ENCODE measurements around the gene SLC6A7.

Gene SLC6A7

DNA sequence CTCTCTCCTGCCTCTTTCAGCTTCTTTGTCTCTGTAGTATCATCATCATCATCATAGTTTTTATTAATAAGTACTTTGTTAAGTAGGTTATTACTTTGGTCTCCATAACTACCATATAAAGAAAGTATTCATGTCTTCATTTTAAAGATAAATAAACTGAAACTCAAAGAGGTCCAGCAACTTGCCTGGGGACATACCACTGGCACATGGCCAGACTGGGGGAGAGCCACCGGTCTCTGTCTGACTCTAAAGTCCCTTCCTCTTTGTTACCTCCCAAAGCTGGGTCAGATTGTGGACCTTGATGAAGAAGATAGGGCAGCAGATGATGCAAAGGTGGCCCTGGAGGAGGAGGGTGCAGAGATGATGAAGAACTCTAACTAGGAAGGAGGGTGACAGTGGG, 14.8 kb upstream of the SLC6A7 start:
- DNase-seq (ENCODE audit: low read depth): no peak

DNA sequence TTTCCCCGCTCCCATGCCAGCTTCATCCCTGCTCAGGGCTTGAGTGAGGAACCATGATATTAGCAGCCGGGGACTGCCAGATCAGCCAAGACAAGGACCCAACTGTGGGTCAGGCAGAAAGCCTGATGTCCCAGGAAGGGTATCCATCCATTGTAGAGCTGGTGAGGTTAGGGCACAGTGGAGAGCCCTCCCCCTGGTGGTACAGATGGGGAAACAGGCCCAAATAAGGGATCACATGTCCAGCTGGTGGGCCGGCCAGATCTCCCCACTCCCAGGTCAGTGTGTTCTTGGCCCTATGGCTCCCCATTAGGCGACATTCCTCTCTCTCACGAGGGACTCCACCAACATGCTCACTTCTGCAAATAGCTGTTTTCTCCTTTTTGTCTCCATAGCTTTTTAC, 14.3 kb upstream of the SLC6A7 start:
- DNase-seq (ENCODE audit: low read depth): no peak

DNA sequence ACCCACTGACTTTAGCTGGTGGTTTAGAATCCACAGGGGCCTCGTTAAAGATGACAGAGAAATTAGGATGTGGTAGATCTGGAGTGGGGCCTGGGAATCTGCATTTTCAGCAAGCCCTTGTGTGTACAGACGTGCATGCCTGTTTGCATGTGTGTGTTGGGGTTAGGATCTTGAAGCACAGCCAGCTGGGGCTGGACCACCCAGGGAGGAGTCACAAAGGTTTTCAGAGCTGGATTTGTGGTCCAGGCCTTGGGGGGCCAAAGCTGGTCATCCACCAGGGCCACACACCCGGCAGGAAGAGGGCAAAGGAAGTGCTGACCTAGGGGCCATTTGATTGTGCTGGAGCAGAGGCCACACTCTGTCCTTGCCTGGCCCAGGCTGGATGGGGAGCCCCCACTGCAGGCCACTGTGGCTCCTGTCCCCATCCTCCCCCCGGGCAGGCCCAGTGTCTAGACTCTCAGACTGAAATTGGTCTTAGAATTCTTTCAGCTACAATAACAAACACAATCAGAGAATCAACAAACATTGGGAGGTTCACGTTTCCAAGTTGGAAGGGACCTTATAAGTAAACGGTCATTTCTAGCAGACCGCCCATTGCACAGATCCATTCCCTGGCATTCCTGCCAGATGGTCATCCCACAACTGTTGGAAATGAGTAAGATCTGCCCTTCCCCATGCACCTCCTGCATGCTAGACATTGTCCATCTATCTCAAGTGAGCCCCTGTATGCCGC, 13.0 kb upstream of the SLC6A7 start:
- no peak for DNase-seq (ENCODE audit: low read depth)

DNA sequence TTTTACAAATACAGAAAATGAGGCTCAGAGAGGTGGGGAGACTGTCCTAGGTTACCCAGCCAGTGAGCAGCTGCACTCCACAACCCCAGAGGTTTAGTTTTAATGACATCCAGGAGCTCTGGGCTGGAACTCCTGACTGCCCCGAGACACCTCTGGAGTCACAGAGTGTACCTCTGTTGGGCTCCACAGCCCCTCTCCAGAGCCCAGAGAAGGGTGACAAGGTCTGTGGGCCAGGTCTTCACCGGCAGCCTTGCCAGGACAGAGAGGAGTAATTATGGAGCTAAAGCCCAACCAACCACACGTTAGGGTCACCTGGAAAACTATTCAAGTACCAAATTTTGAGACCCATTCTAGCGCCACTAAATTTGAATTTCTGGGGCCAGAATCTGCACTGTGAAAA, 12.1 kb upstream of the SLC6A7 start:
- DNase-seq (ENCODE audit: low read depth): no peak

DNA sequence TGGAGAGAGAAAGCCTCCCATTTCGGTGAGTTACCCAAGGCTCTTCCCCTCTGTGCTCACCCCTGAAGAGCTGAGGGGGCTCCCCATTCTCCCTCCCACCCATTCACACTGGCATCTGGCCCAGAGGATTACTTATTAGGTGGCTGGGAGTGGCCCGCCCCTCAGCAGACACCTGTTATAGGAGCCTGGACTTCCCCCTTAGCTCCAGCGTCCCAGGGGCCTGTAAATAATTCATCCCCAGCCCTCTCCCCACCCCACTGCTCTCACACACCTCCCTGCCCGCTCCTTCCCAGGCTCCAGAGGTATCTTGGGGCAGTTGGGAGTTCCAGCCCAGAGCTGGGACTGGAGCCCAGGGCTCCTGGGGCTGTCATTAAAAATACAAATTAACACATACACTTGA, 11.6 kb upstream of the SLC6A7 start:
- no peak for DNase-seq (ENCODE audit: low read depth)

DNA sequence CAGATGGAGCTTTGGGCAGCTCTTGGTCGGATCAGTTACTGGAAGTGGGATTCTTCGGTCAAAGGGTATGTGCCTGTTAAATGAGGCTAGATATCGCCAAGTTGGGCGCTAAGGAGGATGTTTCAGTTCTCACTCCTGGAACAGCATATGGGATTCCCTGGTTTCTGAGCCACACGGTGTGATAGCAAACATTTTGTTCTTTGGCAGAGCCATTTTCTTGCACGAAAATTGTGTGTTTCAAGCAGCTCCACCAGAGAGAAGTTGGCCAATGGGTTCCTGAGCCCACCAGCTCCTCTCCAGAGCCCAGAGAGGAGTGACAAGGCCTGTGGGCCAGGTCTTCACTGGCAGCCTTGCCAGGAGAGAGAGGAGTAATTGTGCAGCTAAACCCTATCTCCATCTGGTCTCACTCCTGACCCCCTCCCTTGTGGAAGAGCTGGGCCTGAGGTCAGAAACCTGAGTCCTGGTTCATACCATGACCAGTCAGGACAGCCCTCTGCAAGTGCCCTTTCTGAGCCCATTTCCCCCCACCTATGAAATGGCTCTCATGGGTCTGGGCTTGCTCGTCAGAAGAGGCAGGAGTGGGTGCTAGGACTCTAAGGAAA, 10.7 kb upstream of the SLC6A7 start:
- no peak for DNase-seq (ENCODE audit: low read depth)

DNA sequence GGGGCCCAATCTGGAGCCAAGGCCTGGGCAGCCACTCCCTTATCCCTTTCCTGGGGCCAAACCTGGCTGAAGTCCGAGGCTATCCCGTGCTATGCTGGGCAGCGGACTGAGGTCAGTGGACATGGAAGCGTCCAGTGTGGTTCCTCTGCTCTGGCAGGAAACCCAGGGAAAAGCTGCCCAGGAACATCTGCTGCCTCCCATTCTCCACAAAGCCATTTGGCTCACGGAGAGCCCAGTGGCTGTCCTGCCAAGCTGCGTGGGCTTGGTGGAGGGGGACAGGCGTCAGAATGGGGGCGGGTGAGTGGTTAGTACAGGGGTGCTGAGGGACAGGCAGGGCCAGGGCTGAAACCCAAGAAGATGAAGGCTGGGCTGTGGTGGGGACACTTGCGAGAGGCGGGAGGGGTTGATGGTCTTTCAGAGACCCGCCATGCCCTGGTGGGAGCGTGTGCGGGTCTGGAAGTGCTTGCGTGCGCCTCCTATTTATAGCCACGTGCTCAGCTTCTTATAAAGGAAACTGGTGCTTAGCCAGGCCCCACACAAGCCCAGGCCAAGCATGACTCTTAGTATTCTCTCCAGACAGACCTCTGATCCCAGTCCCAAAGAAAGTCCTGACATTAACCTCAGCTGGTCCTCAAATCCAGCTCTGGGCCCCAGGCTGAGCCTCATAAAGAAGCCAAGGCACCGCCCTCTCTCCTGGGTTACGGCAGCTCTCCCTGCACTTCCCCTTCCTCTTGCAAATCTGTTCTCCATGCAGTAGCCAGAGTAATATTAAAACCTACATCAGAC, 9.4 kb upstream of the SLC6A7 start:
- no peak for DNase-seq (ENCODE audit: low read depth)

DNA sequence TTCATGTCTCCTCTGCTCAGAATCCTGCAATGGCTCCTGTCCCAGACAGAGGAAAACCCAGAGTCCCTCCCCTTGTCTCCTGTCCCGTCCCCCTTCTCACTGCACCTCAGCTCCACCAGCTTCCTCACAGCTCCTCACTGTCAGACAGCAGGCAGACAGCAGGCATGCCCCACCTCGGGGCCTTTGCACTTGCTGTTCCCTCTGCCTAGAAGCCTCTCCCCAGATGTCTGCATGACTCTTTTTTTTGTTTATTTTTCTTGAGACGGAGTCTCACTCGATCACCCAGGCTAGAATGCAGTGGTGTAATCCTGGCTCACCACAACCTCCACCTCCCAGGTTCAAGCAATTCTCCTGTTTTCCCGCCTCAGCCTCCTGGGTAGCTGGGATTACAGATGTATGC, 8.8 kb upstream of the SLC6A7 start:
- no peak for DNase-seq (ENCODE audit: low read depth)

DNA sequence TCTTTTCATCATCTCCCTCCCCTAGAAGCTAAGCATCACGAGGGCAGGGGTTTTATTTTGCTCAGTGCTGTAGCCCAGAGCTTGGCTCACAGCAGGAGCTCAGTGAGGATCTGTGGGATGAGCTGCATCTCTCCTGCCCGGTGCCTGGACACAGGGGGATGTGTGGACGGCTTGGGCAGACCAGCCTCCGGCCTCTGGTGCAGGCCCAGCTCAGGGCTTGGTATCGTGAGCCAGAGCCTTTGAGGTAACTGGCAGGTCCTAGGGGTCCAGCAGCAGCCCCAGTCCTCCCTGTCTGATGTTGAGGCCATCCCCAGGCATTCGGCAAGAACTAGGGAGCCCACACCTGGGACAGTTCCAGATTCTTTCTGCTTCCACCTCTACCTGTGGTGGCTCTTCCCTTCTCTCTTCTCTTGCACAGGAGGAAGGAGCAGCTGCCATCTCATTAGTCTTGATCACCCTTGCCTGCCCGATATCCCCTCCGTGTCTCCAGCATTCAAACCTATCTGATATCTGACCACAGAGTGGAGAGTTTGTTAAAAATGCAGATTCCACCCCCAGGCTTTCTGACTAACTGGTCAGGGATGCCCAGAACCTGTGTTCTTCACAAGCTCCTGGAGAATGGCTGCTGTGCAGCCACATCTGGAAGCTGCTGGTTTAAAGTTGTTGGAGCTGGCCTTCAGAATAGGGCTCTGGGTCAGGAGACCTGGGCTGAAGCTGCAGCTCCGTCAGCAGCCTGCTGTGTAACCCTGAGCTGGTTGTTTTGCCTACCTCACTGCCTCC, 7.9 kb upstream of the SLC6A7 start:
- DNase-seq (ENCODE audit: low read depth): no peak

DNA sequence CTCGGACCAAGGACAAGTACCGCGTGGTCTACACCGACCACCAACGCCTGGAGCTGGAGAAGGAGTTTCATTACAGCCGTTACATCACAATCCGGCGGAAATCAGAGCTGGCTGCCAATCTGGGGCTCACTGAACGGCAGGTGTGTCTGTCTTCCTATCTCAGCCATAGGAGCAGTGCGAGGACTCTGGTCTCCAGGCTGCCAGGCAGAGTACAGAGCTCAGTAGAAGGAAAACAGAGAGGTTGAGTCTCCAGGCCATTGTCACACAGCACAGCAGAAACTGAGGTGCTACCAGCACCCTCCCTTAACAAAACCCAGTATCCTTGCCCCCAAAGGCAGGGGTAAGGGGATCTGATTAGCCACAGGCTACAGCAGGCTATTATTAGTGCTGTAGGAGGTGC, 7.1 kb upstream of the SLC6A7 start:
- DNase-seq (ENCODE audit: low read depth): no peak

DNA sequence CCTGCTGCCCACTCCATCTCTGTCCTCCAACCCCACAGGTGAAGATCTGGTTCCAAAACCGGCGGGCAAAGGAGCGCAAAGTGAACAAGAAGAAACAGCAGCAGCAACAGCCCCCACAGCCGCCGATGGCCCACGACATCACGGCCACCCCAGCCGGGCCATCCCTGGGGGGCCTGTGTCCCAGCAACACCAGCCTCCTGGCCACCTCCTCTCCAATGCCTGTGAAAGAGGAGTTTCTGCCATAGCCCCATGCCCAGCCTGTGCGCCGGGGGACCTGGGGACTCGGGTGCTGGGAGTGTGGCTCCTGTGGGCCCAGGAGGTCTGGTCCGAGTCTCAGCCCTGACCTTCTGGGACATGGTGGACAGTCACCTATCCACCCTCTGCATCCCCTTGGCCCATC, 6.4 kb upstream of the SLC6A7 start:
- no peak for DNase-seq (ENCODE audit: low read depth)

DNA sequence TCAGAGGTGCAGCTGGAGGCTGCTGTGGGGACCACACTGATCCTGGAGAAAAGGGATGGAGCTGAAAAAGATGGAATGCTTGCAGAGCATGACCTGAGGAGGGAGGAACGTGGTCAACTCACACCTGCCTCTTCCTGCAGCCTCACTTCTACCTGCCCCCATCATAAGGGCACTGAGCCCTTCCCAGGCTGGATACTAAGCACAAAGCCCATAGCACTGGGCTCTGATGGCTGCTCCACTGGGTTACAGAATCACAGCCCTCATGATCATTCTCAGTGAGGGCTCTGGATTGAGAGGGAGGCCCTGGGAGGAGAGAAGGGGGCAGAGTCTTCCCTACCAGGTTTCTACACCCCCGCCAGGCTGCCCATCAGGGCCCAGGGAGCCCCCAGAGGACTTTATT, 5.9 kb upstream of the SLC6A7 start:
- no peak for DNase-seq (ENCODE audit: low read depth)

DNA sequence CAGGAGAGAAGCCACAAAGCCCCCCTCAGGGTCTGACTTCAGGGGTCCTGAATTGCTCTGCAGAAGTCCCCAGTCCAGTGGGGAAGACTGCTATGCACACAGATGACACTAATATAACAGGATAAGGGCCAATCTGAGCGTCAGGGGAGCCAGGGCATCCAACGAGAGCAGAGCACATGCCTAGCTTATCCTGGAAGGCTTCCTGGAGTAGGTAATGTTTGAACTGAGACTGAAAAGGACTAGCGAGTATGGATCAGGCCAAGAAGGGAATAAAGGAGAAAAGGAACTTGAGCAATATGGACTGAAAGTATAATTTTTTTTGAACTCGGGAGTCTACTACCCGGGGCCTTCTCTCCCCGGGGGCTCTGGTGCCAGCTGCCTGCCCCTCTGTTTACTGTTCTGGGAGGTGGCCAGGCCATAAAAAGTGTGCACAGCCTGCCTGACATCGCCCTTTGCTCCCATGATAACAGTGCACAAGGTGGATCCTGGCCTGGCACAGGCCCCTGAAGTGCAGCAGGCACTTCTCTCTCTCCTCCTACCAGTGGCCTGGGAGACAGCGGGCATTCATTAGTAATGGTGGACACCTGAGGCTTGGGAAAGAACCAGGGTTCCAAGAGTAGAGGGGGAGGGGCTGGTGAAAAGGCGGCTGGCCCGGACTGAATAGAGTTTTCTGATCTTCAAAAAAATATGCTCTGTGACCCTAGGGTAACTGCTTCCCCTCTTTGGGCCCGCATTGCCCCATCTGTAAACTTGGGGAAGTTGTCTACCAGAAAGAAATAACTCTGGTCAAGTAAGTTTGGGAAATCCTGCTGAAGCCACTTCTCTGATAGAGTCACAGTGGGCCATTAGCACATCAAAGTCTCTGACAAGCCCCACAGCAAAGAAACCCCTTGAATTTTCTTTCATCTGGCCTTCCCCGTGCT, 4.6 kb upstream of the SLC6A7 start:
- no peak for DNase-seq (ENCODE audit: low read depth)

DNA sequence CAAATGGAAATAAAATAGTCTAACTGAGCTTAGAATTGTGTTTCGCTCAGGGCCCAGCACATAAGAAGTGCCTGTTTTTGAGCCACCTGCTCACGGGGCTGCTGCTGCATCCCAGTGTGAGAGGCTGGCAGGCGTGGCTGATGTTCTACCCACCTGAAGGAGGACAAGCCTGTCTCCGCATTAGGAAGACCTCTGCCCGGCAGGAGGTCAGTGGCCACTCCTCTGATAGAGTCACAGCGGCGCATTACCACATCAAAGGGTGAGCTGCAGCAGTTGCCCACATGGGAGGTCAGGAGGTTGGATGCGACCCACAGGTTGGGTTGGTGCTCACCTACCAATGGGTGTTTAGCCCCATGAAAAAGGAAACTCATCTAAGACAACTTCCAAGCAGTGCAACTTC, 3.7 kb upstream of the SLC6A7 start:
- DNase-seq (ENCODE audit: low read depth): no peak

DNA sequence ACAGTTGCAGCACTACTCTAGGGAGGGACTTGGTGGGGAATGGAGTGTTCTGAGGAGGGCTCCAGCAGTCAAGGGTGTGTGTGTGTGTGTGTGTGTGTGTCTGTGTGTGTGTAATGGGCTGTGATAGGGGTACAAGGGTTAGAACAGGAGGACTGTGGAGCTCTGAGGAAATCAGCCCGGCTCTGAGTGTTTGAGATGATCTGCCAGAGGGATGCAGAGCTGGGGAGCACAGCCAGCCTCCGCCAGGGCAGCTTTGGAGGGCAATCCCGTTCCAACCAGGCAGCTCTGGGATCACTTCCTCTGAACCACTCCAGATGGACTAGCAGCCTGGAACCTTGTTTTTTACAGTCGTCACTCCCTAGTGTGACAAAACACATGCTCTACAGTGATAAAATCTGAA, 3.0 kb upstream of the SLC6A7 start:
- DNase-seq (ENCODE audit: low read depth): no peak

DNA sequence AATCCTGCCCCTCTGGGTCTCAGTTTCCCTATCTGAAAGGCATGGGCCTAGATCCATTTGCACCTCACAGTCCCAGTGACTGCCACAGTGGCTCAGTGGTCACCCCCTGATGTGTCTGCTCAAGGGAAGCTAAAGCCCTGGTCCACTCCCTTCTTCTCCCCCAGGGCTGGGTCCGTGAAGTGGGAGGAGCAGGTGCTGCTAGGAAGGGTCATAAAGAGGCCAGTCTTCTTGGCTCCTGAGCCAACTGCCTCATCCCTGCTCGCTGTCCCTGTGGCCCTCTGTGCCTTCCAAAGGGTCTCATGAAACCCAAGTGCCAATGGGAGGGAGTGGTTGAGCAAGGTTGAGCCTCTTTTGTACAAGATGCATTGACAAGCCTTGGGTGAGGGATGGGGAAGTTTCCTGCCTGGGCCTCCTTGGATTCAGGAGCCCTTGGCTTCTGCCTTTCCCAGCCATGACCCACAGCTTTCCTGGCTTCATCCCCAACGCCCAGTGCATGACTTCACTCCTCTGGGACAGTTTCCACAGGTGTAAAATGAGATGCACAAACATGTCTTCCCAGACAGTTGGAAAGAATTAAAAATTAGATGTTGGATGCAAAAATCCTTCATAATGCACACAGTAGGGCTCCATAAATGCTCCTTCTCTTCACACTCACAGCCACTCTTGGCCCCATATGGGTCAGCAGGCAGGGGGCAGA, 1.6 kb upstream of the SLC6A7 start:
- DNase-seq (ENCODE audit: low read depth): no peak

DNA sequence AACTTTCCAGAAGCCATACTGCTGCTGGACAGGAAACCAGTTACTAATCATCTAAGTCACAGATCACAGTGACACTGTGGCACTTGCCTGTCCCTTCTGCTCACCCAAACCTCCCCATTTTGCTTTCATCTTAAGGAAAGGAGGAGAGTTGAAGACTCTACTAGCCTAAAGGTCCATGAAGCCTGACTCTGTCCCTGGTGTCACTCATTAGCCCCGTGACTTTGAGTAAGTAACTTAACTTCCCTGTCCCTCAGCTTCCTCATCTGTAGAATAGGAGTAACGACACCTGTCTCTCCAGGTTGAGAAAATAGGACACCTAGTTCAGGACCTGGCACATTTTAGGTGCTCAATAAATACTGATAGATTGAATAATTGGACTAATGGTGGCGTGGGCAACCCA, 536 bp upstream of the SLC6A7 start:
- DNase-seq (ENCODE audit: low read depth): no peak

DNA sequence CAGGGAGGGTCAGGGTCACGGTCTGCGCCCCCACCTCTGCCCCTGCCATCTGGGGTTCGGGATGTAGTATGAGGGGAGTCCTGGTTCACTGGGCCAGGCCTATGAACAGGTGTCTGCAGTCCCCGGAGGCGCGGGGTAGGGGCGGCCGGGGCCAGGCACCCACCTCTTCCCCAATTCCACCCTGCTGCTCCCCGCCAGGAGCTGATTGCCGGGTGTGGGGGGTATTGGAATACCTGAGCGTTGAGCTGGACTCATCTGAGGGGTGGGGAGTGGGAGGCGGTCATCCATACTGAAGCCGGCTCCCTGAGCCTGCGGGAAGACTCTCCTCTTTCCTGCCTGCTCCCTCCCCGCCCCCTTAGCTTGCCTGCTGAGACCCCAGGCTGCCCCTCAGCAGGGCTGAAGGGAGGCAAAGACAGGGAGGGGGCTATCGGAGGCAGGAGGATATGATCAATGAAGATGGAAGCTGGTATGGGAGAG, 679 bp downstream of the SLC6A7 start:
- DNase-seq (ENCODE audit: low read depth): no peak

DNA sequence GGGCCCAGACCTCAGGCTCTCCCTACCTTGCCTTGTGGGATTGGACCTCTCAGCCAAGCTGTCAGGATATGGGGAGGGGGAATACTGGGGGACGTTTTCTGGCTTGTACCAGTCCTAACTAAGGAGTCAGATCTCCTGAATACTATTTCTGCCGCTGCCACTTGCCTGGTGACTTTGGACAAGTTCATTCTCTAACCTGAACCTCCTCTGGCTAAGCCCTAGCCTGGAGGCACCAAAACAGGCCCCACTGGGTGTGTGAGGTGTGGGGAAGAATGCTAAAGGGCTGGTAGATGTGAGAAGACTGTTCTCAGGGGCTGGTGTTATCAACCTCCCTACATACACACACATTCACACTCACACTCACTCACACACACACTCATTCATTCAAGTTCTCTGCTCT, 1.1 kb downstream of the SLC6A7 start:
- DNase-seq (ENCODE audit: low read depth): no peak

DNA sequence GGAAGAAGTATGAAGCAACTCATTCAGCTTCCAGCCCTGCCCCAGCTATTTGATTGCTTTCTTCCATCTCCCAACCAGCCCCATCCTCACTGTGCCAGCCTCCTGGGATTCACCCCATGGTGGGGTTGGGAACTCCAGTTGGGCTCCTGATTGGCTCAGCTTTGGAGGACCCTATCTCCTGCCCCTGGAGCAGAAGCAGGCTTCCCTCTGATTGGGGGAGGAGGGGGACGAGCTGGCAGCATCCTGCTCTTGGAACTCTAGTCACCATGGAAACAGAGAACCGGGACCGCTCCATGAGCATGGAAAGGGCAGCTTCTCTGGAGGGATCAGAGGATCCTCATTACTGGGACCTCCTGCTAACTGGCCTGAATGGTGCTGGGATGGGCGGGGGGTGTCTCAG, 2.6 kb downstream of the SLC6A7 start:
- DNase-seq (ENCODE audit: low read depth): no peak
